NB4 (cell line): ENCODE measurements around the gene TRERF1.
"Not testable (repeated sequence)": the region's sequence is repeated elsewhere in the genome, so short reads cannot be mapped to it uniquely, and the experiment has no call there.

Source experiments
- DNase-seq: peaks from one replicate; pipeline ENCODE4 v3.0.0; 2010; ENCODE audit warnings: low read depth
- H3K4me3 ChIP-seq: one replicate; pipeline ENCODE4 v1.5.1; 2011; ENCODE audit warnings: mild to moderate bottlenecking, low read depth, low read length, moderate library complexity
- CTCF ChIP-seq: IDR thresholded peaks from one replicate; pipeline ENCODE4 v1.5.1; 2012; ENCODE audit warnings: low read depth, low read length
- MAX ChIP-seq: IDR thresholded peaks from 2 replicates; pipeline ENCODE4 v1.6.1; 2011; ENCODE audit warnings: low read depth, low read length
- MYC ChIP-seq: IDR thresholded peaks from 2 replicates; pipeline ENCODE4 v1.6.1; 2011; ENCODE audit warnings: low read depth, low read length
- POLR2A ChIP-seq: IDR thresholded peaks from 2 replicates; pipeline ENCODE4 v1.6.1; 2011; ENCODE audit warnings: mild to moderate bottlenecking; ENCODE audit not compliant: insufficient read length; ENCODE audit errors: extremely low read depth

The TRERF1 gene

GRCh38 chr6:42199106-42199981 lies 252.4 kb downstream of the TRERF1 start:
- no peak for TF ChIP-seq MAX
- TF ChIP-seq MYC = no peak
- DNase-seq = no peak
- H3K4me3 ChIP-seq = no peak overlapping the region

GRCh38 chr6:42197555-42198362 lies 254.0 kb downstream of the TRERF1 start:
- peak; percentile 57 for DNase-seq
- TF ChIP-seq CTCF (no peak), MAX (no peak), POLR2A (no peak), MYC (no peak)
- H3K4me3 ChIP-seq = no peak overlapping the region

- H3K4me3 ChIP-seq = no peak overlapping the region
- no peak for DNase-seq
- TF ChIP-seq CTCF = no peak
- no peak for TF ChIP-seq MYC
- TF ChIP-seq MAX = no peak
- TF ChIP-seq POLR2A = no peak
Observed at GRCh38 chr6:42195415-42195814, 256.3 kb downstream of the TRERF1 start.

GRCh38 chr6:42194056-42194455 lies 257.7 kb downstream of the TRERF1 start:
- TF ChIP-seq MAX (no peak), CTCF (no peak), POLR2A (no peak), MYC (no peak)
- no peak overlapping the region for H3K4me3 ChIP-seq
- no peak for DNase-seq

- no peak for DNase-seq
- H3K4me3 ChIP-seq = no peak overlapping the region
- no peak for TF ChIP-seq CTCF
- TF ChIP-seq MYC = no peak
- no peak for TF ChIP-seq POLR2A
Observed at GRCh38 chr6:42193491-42193894, 258.2 kb downstream of the TRERF1 start.

GRCh38 chr6:42192385-42192784 lies 259.3 kb downstream of the TRERF1 start:
- DNase-seq, H3K4me3 ChIP-seq: not testable (repeated sequence)
